Astrocyte (in vitro differentiated cells and primary cell): ENCODE measurements around the gene PARN. TPM values are rescaled to one million over a fixed set of nuclear protein-coding genes. Genes with fewer than 3 reads are reported as not detected.

Experiments
- DNase-seq: peaks from one replicate; pipeline ENCODE4 v3.0.0-alpha.2; 2010; ENCODE audit warnings: low read depth
- FAIRE-seq: peaks from 2 replicates; lab custom pipeline; 2011; peaks lifted over from hg19 to GRCh38; lab: Jason Lieb, UNC
- H2AFZ ChIP-seq: 2 replicates; pipeline ENCODE4 v1.6.0; 2012; ENCODE audit warnings: low read depth, low read length, inconsistent platforms
- H3K27ac ChIP-seq: 2 replicates; pipeline ENCODE4 v1.5.1; 2011; ENCODE audit warnings: low read depth, low read length, inconsistent platforms
- H3K27me3 ChIP-seq: 2 replicates; pipeline ENCODE4 v1.6.0; 2011; ENCODE audit warnings: low read length, inconsistent platforms; ENCODE audit not compliant: insufficient read depth
- H3K36me3 ChIP-seq: 2 replicates; pipeline ENCODE4 v1.5.1; 2011; ENCODE audit warnings: low read length, inconsistent platforms; ENCODE audit not compliant: insufficient read depth
- H3K4me1 ChIP-seq: 2 replicates; pipeline ENCODE4 v1.5.1; 2011; ENCODE audit warnings: low read length, inconsistent platforms; ENCODE audit not compliant: insufficient read depth
- H3K4me2 ChIP-seq: 2 replicates; pipeline ENCODE4 v1.6.0; 2012; ENCODE audit warnings: low read length, inconsistent platforms
- H3K4me3 ChIP-seq: 2 replicates; pipeline ENCODE4 v1.5.1; 2011; ENCODE audit warnings: low read depth, mild to moderate bottlenecking, low read length, inconsistent platforms; ENCODE audit not compliant: insufficient read depth
- H3K79me2 ChIP-seq: 2 replicates; pipeline ENCODE4 v1.6.0; 2012; ENCODE audit warnings: mild to moderate bottlenecking, low read length, inconsistent platforms; ENCODE audit not compliant: insufficient read depth
- H3K9ac ChIP-seq: 2 replicates; pipeline ENCODE4 v1.6.0; 2012; ENCODE audit warnings: mild to moderate bottlenecking, low read length, inconsistent platforms
- H3K9me3 ChIP-seq: 2 replicates; pipeline ENCODE4 v1.5.1; 2012; ENCODE audit warnings: low read depth, mild to moderate bottlenecking, low read length, inconsistent platforms; ENCODE audit not compliant: insufficient read depth
- H4K20me1 ChIP-seq: 2 replicates; pipeline ENCODE4 v1.6.0; 2012; ENCODE audit warnings: low read length, inconsistent platforms; ENCODE audit not compliant: insufficient read depth
- H3K27ac Mint-ChIP-seq: one replicate; pipeline ENCODE4 v1.8.0; 2021; ENCODE audit warnings: mild to moderate bottlenecking, mixed read lengths; ENCODE audit not compliant: unreplicated experiment
- H3K27me3 Mint-ChIP-seq: one replicate; pipeline ENCODE4 v1.8.0; 2021; ENCODE audit warnings: low read depth, mixed read lengths; ENCODE audit not compliant: unreplicated experiment
- H3K36me3 Mint-ChIP-seq: one replicate; pipeline ENCODE4 v1.8.0; 2021; ENCODE audit warnings: low read depth, mixed read lengths; ENCODE audit not compliant: unreplicated experiment
- H3K4me1 Mint-ChIP-seq: one replicate; pipeline ENCODE4 v1.8.0; 2021; ENCODE audit warnings: low read depth, mixed read lengths; ENCODE audit not compliant: unreplicated experiment
- H3K4me3 Mint-ChIP-seq: one replicate; pipeline ENCODE4 v1.8.0; 2021; ENCODE audit warnings: mild to moderate bottlenecking, moderate library complexity, mixed read lengths; ENCODE audit not compliant: unreplicated experiment
- H3K9me3 Mint-ChIP-seq: one replicate; pipeline ENCODE4 v1.8.0; 2021; ENCODE audit warnings: mild to moderate bottlenecking, mixed read lengths; ENCODE audit not compliant: unreplicated experiment
- CTCF ChIP-seq: IDR thresholded peaks from 2 replicates; pipeline ENCODE4 v1.5.1; 2011; ENCODE audit warnings: low read depth, mild to moderate bottlenecking, inconsistent platforms, low read length, moderate library complexity; ENCODE audit not compliant: insufficient read depth
- EZH2 ChIP-seq: IDR thresholded peaks from 2 replicates; pipeline ENCODE4 v1.6.1; 2012; ENCODE audit warnings: mild to moderate bottlenecking, low read length, inconsistent platforms; ENCODE audit not compliant: insufficient read depth
- total RNA-seq: library from RNA; stranded (reverse); gene quantifications from 2 replicates; pipeline ENCODE4 v1.2.1, GENCODE V29; 2021

PARN gene
- total RNA-seq, 1 donor from 2014 or later = 26.1 TPM

- H3K4me1 Mint-ChIP-seq = no peaks in the 10 kb centered on the region
- no peaks in the 10 kb centered on the region for H3K9me3 ChIP-seq
- no peaks in the 10 kb centered on the region for H3K36me3 ChIP-seq
- no peaks in the 10 kb centered on the region for H4K20me1 ChIP-seq
- TF ChIP-seq EZH2 = no peak
- no peak for TF ChIP-seq CTCF
- no peaks in the 10 kb centered on the region for H3K36me3 Mint-ChIP-seq
- no peak overlapping the region for H3K4me3 Mint-ChIP-seq
- no peak overlapping the region for H3K27ac ChIP-seq
- no peaks in the 10 kb centered on the region for H3K27me3 ChIP-seq
- no peak overlapping the region for H3K4me2 ChIP-seq
- H3K79me2 ChIP-seq = no peaks in the 10 kb centered on the region
- no peaks in the 10 kb centered on the region for H3K9me3 Mint-ChIP-seq
- FAIRE-seq (no peak), DNase-seq (no peak)
- no peaks in the 10 kb centered on the region for H3K27me3 Mint-ChIP-seq
- H3K27ac Mint-ChIP-seq = no peak overlapping the region
- no peak overlapping the region for H3K4me3 ChIP-seq
- H3K9ac ChIP-seq = no peak overlapping the region
- H3K4me1 ChIP-seq = no peaks in the 10 kb centered on the region
- no peak overlapping the region for H2AFZ ChIP-seq
Observed at GRCh38 chr16:14386115-14386514, 243.9 kb downstream of the PARN start.

Other genes with a start within 250 kb of the PARN start
- 93.7 and 94.9 TPM in 2 replicates for gene BFAR, start 2.7 kb upstream of the PARN start, total RNA-seq
- gene PLA2G10, start 64.0 kb upstream of the PARN start, total RNA-seq = not detected in 2 replicates
- 0.94 and 9.8 TPM in 2 replicates for gene NPIPA3, start 73.2 kb upstream of the PARN start, total RNA-seq
- 1.1 and 8.6 TPM in 2 replicates for gene NPIPA2, start 112.3 kb upstream of the PARN start, total RNA-seq
- gene NOMO1, start 203.5 kb upstream of the PARN start, total RNA-seq = 195 and 219 TPM in 2 replicates